Neural crest cell (in vitro differentiated cells): ENCODE data around the gene SMOC2. TPM values are rescaled to one million over a fixed set of nuclear protein-coding genes. Genes with fewer than 3 reads are reported as not detected.
A peak's percentile ranks its signal among the peaks of the same experiment; 100 is the strongest.

ENCODE experiments used
- DNase-seq: peaks from one replicate; pipeline ENCODE4 v3.0.0; 2021; ENCODE audit warnings: low read depth, mixed read lengths, low spot score
- H3K27ac Mint-ChIP-seq: one replicate; pipeline ENCODE4 v1.8.0; 2021; ENCODE audit warnings: mild to moderate bottlenecking, mixed read lengths; ENCODE audit not compliant: unreplicated experiment
- H3K27me3 Mint-ChIP-seq: 2 replicates; pipeline ENCODE4 v1.8.0; 2021; ENCODE audit warnings: low read depth, mild to moderate bottlenecking, mixed read lengths
- H3K36me3 Mint-ChIP-seq: 2 replicates; pipeline ENCODE4 v1.8.0; 2021; ENCODE audit warnings: low read depth, mild to moderate bottlenecking, mixed read lengths
- H3K4me1 Mint-ChIP-seq: 2 replicates; pipeline ENCODE4 v1.8.0; 2021; ENCODE audit warnings: mixed read lengths
- H3K4me3 Mint-ChIP-seq: one replicate; pipeline ENCODE4 v1.8.0; 2021; ENCODE audit warnings: mild to moderate bottlenecking, mixed read lengths
- H3K9me3 Mint-ChIP-seq: 2 replicates; pipeline ENCODE4 v1.8.0; 2021; ENCODE audit warnings: mixed read lengths
- total RNA-seq: library from RNA; stranded (reverse); gene quantifications from 2 replicates; pipeline ENCODE4 v1.2.1, GENCODE V29; 2021
- TF ChIP-seq, protein P1 (sequence below): fragments of 200-600 bp; sonication (generic); conservative IDR thresholded peaks from 2 replicates; pipeline ENCODE4 v1.5.0; 2021; ENCODE audit warnings: antibody characterized with exemption, mild to moderate bottlenecking

SMOC2 gene
- total RNA-seq, 1 donor from 2014 or later: 0.23 TPM

DNA sequence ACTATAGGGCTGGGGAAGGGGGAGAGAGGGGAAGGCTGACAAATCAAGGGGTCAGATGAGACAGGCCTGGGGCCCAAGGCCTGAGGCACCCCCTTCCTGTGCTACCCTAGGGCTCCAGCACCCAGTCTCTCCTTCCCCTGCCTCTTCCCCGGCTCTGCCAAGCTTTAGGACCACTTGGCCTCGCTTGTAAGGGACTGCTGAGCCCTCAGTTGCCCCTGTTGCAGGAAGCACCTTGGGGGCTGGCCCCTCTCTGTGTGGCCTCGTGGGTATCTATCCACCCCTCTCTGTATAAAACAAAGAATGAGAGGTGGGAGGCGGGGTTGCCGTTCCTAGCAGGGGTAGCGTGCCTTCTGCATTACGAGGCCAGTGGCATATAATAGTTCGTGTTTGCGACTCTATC lies 21.4 kb upstream of the SMOC2 start:
- Mint-ChIP-seq H3K27me3 (peaks cover 8% of the 10 kb centered on the region), H3K9me3 (no peaks in the 10 kb centered on the region), H3K27ac (no peak overlapping the region), H3K4me1 (peaks cover 16% of the 10 kb centered on the region), H3K36me3 (no peaks in the 10 kb centered on the region), H3K4me3 (no peak overlapping the region)
- no peak for DNase-seq
- TF ChIP-seq, protein P1, sequence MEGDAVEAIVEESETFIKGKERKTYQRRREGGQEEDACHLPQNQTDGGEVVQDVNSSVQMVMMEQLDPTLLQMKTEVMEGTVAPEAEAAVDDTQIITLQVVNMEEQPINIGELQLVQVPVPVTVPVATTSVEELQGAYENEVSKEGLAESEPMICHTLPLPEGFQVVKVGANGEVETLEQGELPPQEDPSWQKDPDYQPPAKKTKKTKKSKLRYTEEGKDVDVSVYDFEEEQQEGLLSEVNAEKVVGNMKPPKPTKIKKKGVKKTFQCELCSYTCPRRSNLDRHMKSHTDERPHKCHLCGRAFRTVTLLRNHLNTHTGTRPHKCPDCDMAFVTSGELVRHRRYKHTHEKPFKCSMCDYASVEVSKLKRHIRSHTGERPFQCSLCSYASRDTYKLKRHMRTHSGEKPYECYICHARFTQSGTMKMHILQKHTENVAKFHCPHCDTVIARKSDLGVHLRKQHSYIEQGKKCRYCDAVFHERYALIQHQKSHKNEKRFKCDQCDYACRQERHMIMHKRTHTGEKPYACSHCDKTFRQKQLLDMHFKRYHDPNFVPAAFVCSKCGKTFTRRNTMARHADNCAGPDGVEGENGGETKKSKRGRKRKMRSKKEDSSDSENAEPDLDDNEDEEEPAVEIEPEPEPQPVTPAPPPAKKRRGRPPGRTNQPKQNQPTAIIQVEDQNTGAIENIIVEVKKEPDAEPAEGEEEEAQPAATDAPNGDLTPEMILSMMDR: no peak

DNA sequence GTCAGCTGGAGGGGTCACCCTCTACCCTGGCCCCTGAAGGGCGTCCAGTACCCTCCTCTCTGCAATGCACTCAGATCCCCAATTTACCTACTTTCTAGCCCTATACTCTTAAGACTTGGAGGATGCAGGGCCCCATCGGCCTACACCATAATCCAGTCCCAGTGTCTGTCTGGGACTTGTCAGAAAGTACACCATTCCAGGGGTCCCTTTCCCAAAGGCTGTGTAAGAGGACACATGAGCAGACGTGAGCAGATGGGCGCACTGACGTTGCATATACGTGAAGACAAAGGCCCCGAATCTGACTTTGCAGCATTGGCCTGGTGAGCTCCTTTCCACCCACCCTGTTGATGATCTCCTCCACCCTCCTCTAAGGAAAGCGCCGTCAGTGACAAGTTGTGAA lies 20.9 kb upstream of the SMOC2 start:
- no peak for DNase-seq
- Mint-ChIP-seq H3K27me3 (peaks cover 8% of the 10 kb centered on the region), H3K9me3 (no peaks in the 10 kb centered on the region), H3K4me1 (peaks cover 11% of the 10 kb centered on the region), H3K27ac (no peak overlapping the region), H3K36me3 (no peaks in the 10 kb centered on the region), H3K4me3 (no peak overlapping the region)
- TF ChIP-seq, protein P1: no peak

DNA sequence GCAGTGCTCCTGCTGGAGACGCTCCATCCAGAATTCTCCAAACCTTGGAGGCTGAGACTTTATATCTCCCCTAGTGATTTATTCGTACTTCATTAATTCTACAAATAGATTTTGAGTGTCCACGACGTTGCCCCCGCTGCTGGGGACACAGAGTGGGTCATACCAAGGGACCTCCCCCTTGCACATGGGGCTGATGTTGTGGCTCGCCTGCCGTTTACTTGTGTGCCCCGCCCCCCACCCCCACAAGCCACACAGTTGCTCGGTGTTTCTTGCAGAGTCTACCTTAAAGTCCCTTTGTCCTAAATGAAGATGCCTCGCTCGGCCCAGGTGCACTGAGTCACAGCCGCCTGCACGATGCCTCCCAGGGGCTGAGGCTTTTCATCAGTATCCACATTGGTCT lies 20.3 kb upstream of the SMOC2 start:
- Mint-ChIP-seq H3K9me3 (no peaks in the 10 kb centered on the region), H3K4me1 (peaks cover 11% of the 10 kb centered on the region), H3K36me3 (no peaks in the 10 kb centered on the region), H3K27me3 (peaks cover 8% of the 10 kb centered on the region), H3K27ac (no peak overlapping the region), H3K4me3 (no peak overlapping the region)
- TF ChIP-seq, protein P1: no peak
- DNase-seq: no peak

DNA sequence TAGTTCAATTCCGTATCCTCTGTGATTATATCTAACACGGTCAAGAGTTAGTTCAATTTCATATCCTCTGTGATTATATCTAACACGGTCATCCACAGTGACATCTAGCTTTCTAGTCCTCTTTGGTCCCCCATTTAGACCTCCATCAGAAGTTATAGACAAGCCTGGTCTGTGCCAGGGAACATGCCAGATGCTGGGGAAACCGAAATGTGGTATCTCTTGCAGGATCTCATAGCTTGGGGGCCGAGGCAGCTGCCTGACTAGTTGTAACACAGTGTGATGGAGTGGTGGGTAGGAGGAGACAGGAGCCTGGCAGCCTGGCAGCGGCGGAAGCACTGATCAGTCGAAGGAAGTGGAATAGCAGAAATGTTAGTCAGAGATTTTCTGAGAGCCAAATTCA lies 13.8 kb upstream of the SMOC2 start:
- no peak for DNase-seq
- Mint-ChIP-seq H3K36me3 (no peaks in the 10 kb centered on the region), H3K4me3 (no peak overlapping the region), H3K4me1 (no peaks in the 10 kb centered on the region), H3K27ac (peak overlapping the region; percentile 86), H3K27me3 (peaks cover 9% of the 10 kb centered on the region), H3K9me3 (no peaks in the 10 kb centered on the region)
- TF ChIP-seq, protein P1: no peak

DNA sequence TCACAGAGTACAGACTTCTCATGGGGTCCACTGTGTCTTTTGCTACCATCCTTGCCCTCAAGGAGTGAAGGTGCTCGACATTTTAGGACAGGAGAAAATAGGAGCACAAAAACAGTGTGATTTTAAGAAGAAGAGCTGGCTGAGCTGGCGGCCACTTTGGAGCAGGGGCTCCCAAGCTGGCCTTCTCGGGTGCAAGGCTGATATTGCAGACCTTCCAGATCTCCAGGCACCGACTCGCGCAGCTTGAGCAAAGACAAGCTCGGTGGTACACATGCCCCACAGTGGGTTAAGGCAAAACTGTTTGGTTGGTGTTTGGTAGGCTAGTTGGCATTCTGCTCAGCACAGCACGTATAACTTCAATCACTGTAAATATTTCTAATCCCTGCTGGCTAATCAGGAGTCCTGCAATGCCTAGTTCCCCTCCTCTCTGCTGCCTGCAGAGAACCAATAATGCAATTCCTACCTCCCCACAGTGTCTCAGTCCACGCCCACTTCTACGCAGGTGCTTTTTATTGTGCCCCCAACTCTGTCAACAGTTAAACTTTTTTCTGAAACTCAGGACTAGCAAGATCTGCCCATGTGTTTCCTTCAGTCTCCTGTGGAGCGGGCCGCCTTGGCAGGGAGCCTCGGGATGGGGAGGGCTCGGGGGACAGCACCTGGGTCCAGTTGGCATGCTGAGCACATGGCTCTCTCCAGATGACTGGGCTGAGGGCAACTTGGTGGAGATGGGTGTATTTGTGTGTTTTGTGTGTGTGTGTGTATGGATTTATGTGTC lies 12.7 kb upstream of the SMOC2 start:
- DNase-seq: no peak
- peaks cover 17% of the 10 kb centered on the region for H3K27me3 Mint-ChIP-seq
- H3K36me3 Mint-ChIP-seq: no peaks in the 10 kb centered on the region
- H3K4me1 Mint-ChIP-seq: no peaks in the 10 kb centered on the region
- H3K27ac Mint-ChIP-seq: no peak overlapping the region
- TF ChIP-seq, protein P1: no peak
- no peak overlapping the region for H3K4me3 Mint-ChIP-seq
- no peaks in the 10 kb centered on the region for H3K9me3 Mint-ChIP-seq
